ENCODE data around the gene SPRR2F.

DNA sequence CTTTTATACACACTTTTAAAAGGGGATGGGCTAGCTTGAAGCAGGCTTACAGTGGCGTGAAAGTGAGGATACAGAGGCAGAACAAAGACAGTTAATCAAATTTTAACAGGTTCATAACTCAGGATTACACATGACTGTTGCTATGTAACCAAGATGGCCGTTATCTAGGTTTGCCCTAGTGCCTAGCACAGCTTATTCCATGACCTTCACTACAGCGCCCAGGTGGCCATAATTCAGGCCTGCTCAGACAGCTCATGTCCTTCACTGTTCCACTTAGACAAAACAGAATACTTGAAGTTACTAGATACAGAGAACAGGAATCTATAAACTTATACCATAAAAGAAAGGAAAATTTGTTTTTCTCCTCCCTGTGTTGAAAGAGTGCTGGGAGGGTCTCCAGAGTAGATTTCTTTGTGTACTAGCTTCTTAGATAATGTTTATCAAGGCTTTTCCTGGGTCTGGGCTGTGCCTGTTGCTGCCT is 6.2 kb upstream of the SPRR2F start:
- TF ChIP-seq, protein P1, sequence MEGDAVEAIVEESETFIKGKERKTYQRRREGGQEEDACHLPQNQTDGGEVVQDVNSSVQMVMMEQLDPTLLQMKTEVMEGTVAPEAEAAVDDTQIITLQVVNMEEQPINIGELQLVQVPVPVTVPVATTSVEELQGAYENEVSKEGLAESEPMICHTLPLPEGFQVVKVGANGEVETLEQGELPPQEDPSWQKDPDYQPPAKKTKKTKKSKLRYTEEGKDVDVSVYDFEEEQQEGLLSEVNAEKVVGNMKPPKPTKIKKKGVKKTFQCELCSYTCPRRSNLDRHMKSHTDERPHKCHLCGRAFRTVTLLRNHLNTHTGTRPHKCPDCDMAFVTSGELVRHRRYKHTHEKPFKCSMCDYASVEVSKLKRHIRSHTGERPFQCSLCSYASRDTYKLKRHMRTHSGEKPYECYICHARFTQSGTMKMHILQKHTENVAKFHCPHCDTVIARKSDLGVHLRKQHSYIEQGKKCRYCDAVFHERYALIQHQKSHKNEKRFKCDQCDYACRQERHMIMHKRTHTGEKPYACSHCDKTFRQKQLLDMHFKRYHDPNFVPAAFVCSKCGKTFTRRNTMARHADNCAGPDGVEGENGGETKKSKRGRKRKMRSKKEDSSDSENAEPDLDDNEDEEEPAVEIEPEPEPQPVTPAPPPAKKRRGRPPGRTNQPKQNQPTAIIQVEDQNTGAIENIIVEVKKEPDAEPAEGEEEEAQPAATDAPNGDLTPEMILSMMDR (conservative IDR thresholded peaks at IDR 0.05 in 1 of 2, IDR thresholded peaks at IDR 0.05 in 1 of 2; ENCODE audit: low read depth in 1 of 2, low read length in 2 of 2), result no peak
- TF ChIP-seq EZH2 (IDR thresholded peaks at IDR 0.05; ENCODE audit: low read length, missing control alignments), result no peak

Data from fibroblast of lung (primary cell).